GM12878 (cell line): ENCODE results near the gene CFAP410. TPM values are rescaled to one million over a fixed set of nuclear protein-coding genes. Genes with fewer than 3 reads are reported as not detected.

ENCODE experiments used
- ATAC-seq: fragments of 200-7000 bp; cut with Tn5 transposase; 3 replicates; pipeline ENCODE4 v1.9.1; 2020; ENCODE audit warnings: mild to moderate bottlenecking, moderate library complexity
- BruUV-seq: library from RNA; stranded (reverse); fragments of 400-500 nt; replicated peaks from 2 replicates; lab custom pipeline; 2021; lab: Mats Ljungman, UMichigan
- CTCF ChIA-PET: fragments of 300-600 bp; sonication (Branson Sonifier 250); formaldehyde crosslinking; extraction: SDS; loops from one replicate; lab custom pipeline; 2021; ENCODE audit warnings: inconsistent platforms; lab: Yijun Ruan, JAX
- POLR2A ChIA-PET: fragments of 350-600 bp; formaldehyde crosslinking; extraction: SDS; loops from one replicate; lab custom pipeline; 2021; ENCODE audit warnings: inconsistent platforms; lab: Charles Lee
- RAD21 ChIA-PET: fragments of 300-600 bp; sonication (Branson Sonifier 250); formaldehyde crosslinking; loops from one replicate; lab custom pipeline; 2023; ENCODE audit warnings: antibody characterized with exemption; ENCODE audit not compliant: unreplicated experiment; lab: Charles Lee
- SMC1A ChIA-PET: fragments of 300-600 bp; sonication (Branson Sonifier 250); formaldehyde crosslinking; loops from one replicate; lab custom pipeline; 2023; ENCODE audit not compliant: unreplicated experiment, uncharacterized antibody; lab: Charles Lee
- DNase-seq: peaks from one replicate; pipeline ENCODE4 v3.0.0-alpha.2; 2011; ENCODE audit warnings: low read depth, low spot score
- FAIRE-seq: peaks from 3 replicates; lab custom pipeline; 2011; peaks lifted over from hg19 to GRCh38; lab: Jason Lieb, UNC
- H2AFZ ChIP-seq: 2 replicates; pipeline ENCODE4 v1.6.0; 2011; ENCODE audit warnings: low read depth, low read length, control low read depth; ENCODE audit not compliant: control insufficient read depth
- H3K27ac ChIP-seq: 2 replicates; pipeline ENCODE4 v1.5.1; 2011; ENCODE audit warnings: control low read depth; ENCODE audit not compliant: control insufficient read depth, insufficient read depth
- H3K27me3 ChIP-seq, 2 experiments: replicated peaks in 1 of 2; 2 replicates each; pipeline versions ENCODE4 v1.6.0 to v1.6.1; 2011; ENCODE audit warnings: low read length in 1 of 2; ENCODE audit not compliant: control insufficient read depth in 2 of 2, insufficient read depth in 2 of 2
- H3K36me3 ChIP-seq, 2 experiments: 2 replicates each; pipeline ENCODE4 v1.5.1; 2011; ENCODE audit warnings: low read length in 1 of 2; ENCODE audit not compliant: control insufficient read depth in 2 of 2, insufficient read depth in 2 of 2
- H3K4me1 ChIP-seq: 2 replicates; pipeline ENCODE4 v1.6.1; 2011; ENCODE audit warnings: mild to moderate bottlenecking, low read length, moderate library complexity, mixed read lengths; ENCODE audit not compliant: control insufficient read depth, insufficient read depth
- H3K4me2 ChIP-seq: 2 replicates; pipeline ENCODE4 v1.6.0; 2011; ENCODE audit warnings: control low read depth; ENCODE audit not compliant: control insufficient read depth, insufficient read depth
- H3K4me3 ChIP-seq: fragments of 200-600 bp; sonication (generic); 2 replicates; pipeline ENCODE4 v1.5.1; 2016
- H3K79me2 ChIP-seq: 2 replicates; pipeline ENCODE4 v1.6.0; 2011; ENCODE audit warnings: low read length; ENCODE audit not compliant: control insufficient read depth, insufficient read depth
- H3K9ac ChIP-seq: 2 replicates; pipeline ENCODE4 v1.8.0; 2011; ENCODE audit warnings: low read length, control low read depth, mixed read lengths; ENCODE audit not compliant: control insufficient read depth, insufficient read depth
- H3K9me3 ChIP-seq: replicated peaks from 3 replicates; pipeline ENCODE4 v1.5.1; 2011; ENCODE audit warnings: mild to moderate bottlenecking, low read length; ENCODE audit not compliant: control insufficient read depth, insufficient read depth
- H4K20me1 ChIP-seq: 2 replicates; pipeline ENCODE4 v1.6.0; 2011; ENCODE audit not compliant: control insufficient read depth, insufficient read depth
- CBX5 ChIP-seq: sonication (generic); IDR thresholded peaks from 2 replicates; pipeline ENCODE4 v1.6.1; 2016; ENCODE audit warnings: low read depth, moderate library complexity, mild to moderate bottlenecking, inconsistent platforms
- CREM ChIP-seq: IDR thresholded peaks from 2 replicates; pipeline ENCODE4 v1.6.1; 2014; ENCODE audit warnings: antibody characterized with exemption, low read depth
- MAX ChIP-seq: IDR thresholded peaks from 2 replicates; pipeline ENCODE4 v1.6.1; 2012; ENCODE audit warnings: low read depth, low read length, improper control_type of control experiment
- RAD21 ChIP-seq: IDR thresholded peaks from 2 replicates; pipeline ENCODE4 v1.6.1; 2011; ENCODE audit warnings: mild to moderate bottlenecking, low read depth, low read length, moderate library complexity; ENCODE audit not compliant: insufficient read depth
- RAD51 ChIP-seq: fragments of 450-650 bp; IDR thresholded peaks from 2 replicates; pipeline ENCODE4 v1.6.1; 2016; ENCODE audit warnings: moderate library complexity, mild to moderate bottlenecking, inconsistent platforms
- SKIL ChIP-seq: fragments of 450-650 bp; IDR thresholded peaks from 2 replicates; pipeline ENCODE4 v1.6.1; 2017; ENCODE audit warnings: mild to moderate bottlenecking, low read depth, inconsistent platforms; ENCODE audit not compliant: poor library complexity, severe bottlenecking
- TCF7 ChIP-seq: IDR thresholded peaks from 2 replicates; pipeline ENCODE4 v1.6.1; 2014; ENCODE audit warnings: antibody characterized with exemption, borderline replicate concordance
- YY1 ChIP-seq: IDR thresholded peaks from 2 replicates; pipeline ENCODE4 v1.6.1; 2011; ENCODE audit warnings: low read depth, mild to moderate bottlenecking, low read length
- ZNF207 ChIP-seq: fragments of 450-650 bp; IDR thresholded peaks from 2 replicates; pipeline ENCODE4 v1.6.1; 2014; ENCODE audit warnings: antibody characterized with exemption, mild to moderate bottlenecking, borderline replicate concordance
- ZNF384 ChIP-seq: IDR thresholded peaks from 2 replicates; pipeline ENCODE4 v1.6.1; 2012; ENCODE audit warnings: low read depth, mild to moderate bottlenecking, low read length, improper control_type of control experiment, borderline replicate concordance
- WGBS: methylation state at CpG from one replicate; pipeline ENCODE4 v1.1.6; 2016; ENCODE audit warnings: low lambda C conversion rate; ENCODE audit not compliant: insufficient replicate concordance, insufficient coverage; ENCODE audit errors: missing lambda C conversion rate; 5-methylcytosine and 5-hydroxymethylcytosine counted together
- in situ Hi-C: fragments of 300-500 bp; cut with MboI; formaldehyde crosslinking; loops from 9 replicates; pipeline ENCODE4 v1.14.3; 2018; ENCODE audit warnings: mixed read lengths
- intact Hi-C: fragments of 100-400 bp; cut with micrococcal nuclease; formaldehyde crosslinking; loops from one replicate; pipeline ENCODE4 v1.14.2; 2022; ENCODE audit not compliant: unreplicated experiment
- polyA plus RNA-seq, 11 experiments: library from polyadenylated mRNA; depleted of rRNA in 4 of 11; unstranded in 6 of 11; stranded (reverse) in 5 of 11; fragments of >200 nt; fragmentation: Nextera tagmentation in 4 of 11; fragmentation: Illumina TruSeq in 1 of 11; extraction: Ambion mirVana in 4 of 11; extraction: Trizol in 1 of 11; gene quantifications; 1 replicate in 1 of 11; 2 replicates in 10 of 11; pipeline versions ENCODE4 v1.2.1 to v1.2.3, GENCODE V29; 2011 to 2016; ENCODE audit warnings: inconsistent platforms in 2 of 11, missing spikeins in 2 of 11, low read depth in 1 of 11
- total RNA-seq, 4 experiments: library from RNA; depleted of rRNA in 3 of 4; stranded (reverse); fragments of >200 nt in 3 of 4; fragmentation: Illumina TruSeq in 1 of 4; extraction: Trizol in 1 of 4; gene quantifications; 2 replicates each; pipeline versions ENCODE4 v1.2.1 to v1.2.3, GENCODE V29; 2013 to 2021
- TF ChIP-seq, protein P1 (sequence below): fragments of 450-650 bp; formaldehyde crosslinking; IDR thresholded peaks from 2 replicates; pipeline ENCODE4 v1.4.0; 2020; ENCODE audit warnings: mild to moderate bottlenecking, moderate library complexity

Gene CFAP410
- total and polyA plus RNA-seq, 10 of the 15 experiments (the other 5 are each of a cell fraction or from before 2014, with no cell fraction given) = 0.14 to 24.8 (median 11.3) TPM

DNA sequence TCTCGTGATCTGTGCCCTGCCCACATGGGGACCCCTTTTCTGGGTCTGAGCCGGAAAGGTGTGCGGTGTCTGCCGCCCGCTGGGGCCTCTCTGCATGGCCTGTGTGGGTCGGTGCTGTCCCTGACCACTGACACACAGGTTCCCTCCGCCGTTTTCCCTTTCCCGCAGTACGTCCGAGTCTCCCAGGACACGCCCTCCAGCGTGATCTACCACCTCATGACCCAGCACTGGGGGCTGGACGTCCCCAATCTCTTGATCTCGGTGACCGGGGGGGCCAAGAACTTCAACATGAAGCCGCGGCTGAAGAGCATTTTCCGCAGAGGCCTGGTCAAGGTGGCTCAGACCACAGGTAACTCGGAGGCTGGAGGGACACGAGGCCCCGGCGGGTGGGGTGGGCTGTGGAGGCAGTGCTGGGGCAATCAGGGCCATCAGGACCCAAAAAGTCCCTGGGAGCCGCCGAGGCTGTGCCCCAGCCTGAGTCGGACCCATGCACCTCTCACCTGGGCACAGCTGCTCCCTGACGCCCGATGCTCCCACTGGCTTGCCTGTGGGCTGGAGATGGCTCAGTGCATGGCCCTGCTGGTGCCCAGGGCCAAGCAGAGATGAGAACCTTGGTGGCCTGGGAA, 27.5 kb upstream of the CFAP410 start:
- BruUV-seq = no TSS peak
- WGBS = 71% methylated on average over 28 of the region's 28 CpGs
- SMC1A ChIA-PET = no interaction called here
- intact Hi-C loops (no loop called here), in situ Hi-C loops (no loop called here)
- H2AFZ ChIP-seq = no peak overlapping the region
- no peaks in the 10 kb centered on the region for H3K79me2 ChIP-seq
- H3K27me3 ChIP-seq = no peaks in the 10 kb centered on the region
- no peaks in the 10 kb centered on the region for H4K20me1 ChIP-seq
- no peak overlapping the region for H3K4me3 ChIP-seq
- DNase-seq (no peak), ATAC-seq (no peak), FAIRE-seq (no peak)
- H3K9me3 ChIP-seq = no peaks in the 10 kb centered on the region; the same call in 2 of the 3 replicates
- H3K27ac ChIP-seq = no peak overlapping the region
- H3K9ac ChIP-seq = no peak overlapping the region
- POLR2A ChIA-PET = no interaction called here
- no peak for TF ChIP-seq RAD21
- TF ChIP-seq MAX = no peak
- no peak for TF ChIP-seq RAD51
- no peak for TF ChIP-seq ZNF207
- H3K4me1 ChIP-seq = no peaks in the 10 kb centered on the region
- RAD21 ChIA-PET = no interaction called here
- H3K36me3 ChIP-seq = no peaks in the 10 kb centered on the region
- CTCF ChIA-PET = no interaction called here
- no peak overlapping the region for H3K4me2 ChIP-seq

- Histone ChIP-seq H4K20me1 (no peaks in the 10 kb centered on the region), H3K9me3 (no peaks in the 10 kb centered on the region; the same call in 2 of the 3 replicates), H3K4me2 (no peak overlapping the region), H3K4me3 (no peak overlapping the region), H3K27me3 (no peaks in the 10 kb centered on the region), H2AFZ (no peak overlapping the region), H3K79me2 (no peaks in the 10 kb centered on the region), H3K4me1 (no peaks in the 10 kb centered on the region), H3K36me3 (no peaks in the 10 kb centered on the region), H3K9ac (no peak overlapping the region), H3K27ac (no peak overlapping the region)
- ATAC-seq = no peak
- BruUV-seq = no TSS peak
- FAIRE-seq = no peak
- in situ Hi-C loops = no loop called here
- ChIA-PET RAD21 (no interaction called here), SMC1A (no interaction called here), CTCF (no interaction called here), POLR2A (no interaction called here)
- 74% methylated on average over 22 of the region's 22 CpGs for WGBS
- DNase-seq = no peak
- intact Hi-C loops = no loop called here
- no peak for TF ChIP-seq CREM
- TF ChIP-seq SKIL = no peak
- TF ChIP-seq ZNF384 = no peak
- no peak for TF ChIP-seq YY1
- TF ChIP-seq CBX5 = no peak
- TF ChIP-seq TCF7 = no peak
- TF ChIP-seq, protein P1, sequence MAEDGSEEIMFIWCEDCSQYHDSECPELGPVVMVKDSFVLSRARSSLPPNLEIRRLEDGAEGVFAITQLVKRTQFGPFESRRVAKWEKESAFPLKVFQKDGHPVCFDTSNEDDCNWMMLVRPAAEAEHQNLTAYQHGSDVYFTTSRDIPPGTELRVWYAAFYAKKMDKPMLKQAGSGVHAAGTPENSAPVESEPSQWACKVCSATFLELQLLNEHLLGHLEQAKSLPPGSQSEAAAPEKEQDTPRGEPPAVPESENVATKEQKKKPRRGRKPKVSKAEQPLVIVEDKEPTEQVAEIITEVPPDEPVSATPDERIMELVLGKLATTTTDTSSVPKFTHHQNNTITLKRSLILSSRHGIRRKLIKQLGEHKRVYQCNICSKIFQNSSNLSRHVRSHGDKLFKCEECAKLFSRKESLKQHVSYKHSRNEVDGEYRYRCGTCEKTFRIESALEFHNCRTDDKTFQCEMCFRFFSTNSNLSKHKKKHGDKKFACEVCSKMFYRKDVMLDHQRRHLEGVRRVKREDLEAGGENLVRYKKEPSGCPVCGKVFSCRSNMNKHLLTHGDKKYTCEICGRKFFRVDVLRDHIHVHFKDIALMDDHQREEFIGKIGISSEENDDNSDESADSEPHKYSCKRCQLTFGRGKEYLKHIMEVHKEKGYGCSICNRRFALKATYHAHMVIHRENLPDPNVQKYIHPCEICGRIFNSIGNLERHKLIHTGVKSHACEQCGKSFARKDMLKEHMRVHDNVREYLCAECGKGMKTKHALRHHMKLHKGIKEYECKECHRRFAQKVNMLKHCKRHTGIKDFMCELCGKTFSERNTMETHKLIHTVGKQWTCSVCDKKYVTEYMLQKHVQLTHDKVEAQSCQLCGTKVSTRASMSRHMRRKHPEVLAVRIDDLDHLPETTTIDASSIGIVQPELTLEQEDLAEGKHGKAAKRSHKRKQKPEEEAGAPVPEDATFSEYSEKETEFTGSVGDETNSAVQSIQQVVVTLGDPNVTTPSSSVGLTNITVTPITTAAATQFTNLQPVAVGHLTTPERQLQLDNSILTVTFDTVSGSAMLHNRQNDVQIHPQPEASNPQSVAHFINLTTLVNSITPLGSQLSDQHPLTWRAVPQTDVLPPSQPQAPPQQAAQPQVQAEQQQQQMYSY = no peak
Observed at GRCh38 chr21:44365967-44366585, 26.9 kb upstream of the CFAP410 start.
